Neural cell (in vitro differentiated cells): ENCODE results near the gene PHACTR1. TPM values are rescaled to one million over a fixed set of nuclear protein-coding genes. Genes with fewer than 3 reads are reported as not detected.

Experiments
- H2AFZ ChIP-seq: fragments of 200-600, 300-800 bp; sonication (generic), shearing (Covaris generic); 2 replicates; pipeline ENCODE4 v1.6.0; 2014; ENCODE audit warnings: low read depth, mild to moderate bottlenecking, antibody characterized with exemption, low read length, moderate library complexity
- H3F3A ChIP-seq: fragments of 200-600 bp; shearing (Covaris generic); 2 replicates; pipeline ENCODE4 v1.6.1; 2016; ENCODE audit warnings: mild to moderate bottlenecking, moderate library complexity, mixed read lengths, antibody characterized with exemption, low read length; ENCODE audit not compliant: insufficient read depth, poor library complexity, severe bottlenecking
- H3K27ac ChIP-seq: fragments of 200-600, 300-800 bp; sonication (generic), shearing (Covaris generic); 2 replicates; pipeline ENCODE4 v1.5.1; 2014; ENCODE audit warnings: mild to moderate bottlenecking, low read length, moderate library complexity
- H3K27me3 ChIP-seq: fragments of 300-800, 200-600 bp; sonication (generic), shearing (Covaris generic); 2 replicates; pipeline ENCODE4 v1.6.0; 2014; ENCODE audit warnings: mild to moderate bottlenecking, low read depth, low read length, moderate library complexity; ENCODE audit not compliant: insufficient read depth
- H3K36me3 ChIP-seq: fragments of 300-800, 200-600 bp; sonication (generic), shearing (Covaris generic); 2 replicates; pipeline ENCODE4 v1.5.1; 2014; ENCODE audit warnings: mild to moderate bottlenecking, antibody characterized with exemption, low read length, moderate library complexity; ENCODE audit not compliant: insufficient read depth
- H3K4me2 ChIP-seq: fragments of 300-800, 200-600 bp; sonication (generic), shearing (Covaris generic); 2 replicates; pipeline ENCODE4 v1.6.0; 2014; ENCODE audit warnings: mild to moderate bottlenecking, low read length
- H3K4me3 ChIP-seq: fragments of 300-800, 200-600 bp; sonication (generic), shearing (Covaris generic); 2 replicates; pipeline ENCODE4 v1.5.1; 2014; ENCODE audit warnings: mild to moderate bottlenecking, low read length, moderate library complexity
- H3K79me2 ChIP-seq: fragments of 200-600 bp; shearing (Covaris generic); replicated peaks from 2 replicates; pipeline ENCODE4 v1.6.0; 2014; ENCODE audit warnings: mild to moderate bottlenecking, low read length, moderate library complexity; ENCODE audit not compliant: insufficient read depth
- H3K9ac ChIP-seq: fragments of 300-800, 200-600 bp; sonication (generic), shearing (Covaris generic); 2 replicates; pipeline ENCODE4 v1.6.1; 2016; ENCODE audit warnings: mild to moderate bottlenecking, low read length, mixed read lengths
- H3K9me2 ChIP-seq: fragments of 200-600 bp; shearing (Covaris generic); 2 replicates; pipeline ENCODE4 v1.6.1; 2016; ENCODE audit warnings: mild to moderate bottlenecking, low read length, mixed read lengths; ENCODE audit not compliant: insufficient read depth
- H3K9me3 ChIP-seq: fragments of 200-600, 300-800 bp; sonication (generic), shearing (Covaris generic); 2 replicates; pipeline ENCODE4 v1.6.1; 2016; ENCODE audit warnings: mild to moderate bottlenecking, mixed run types, low read length, moderate library complexity, mixed read lengths
- H4K20me1 ChIP-seq: fragments of 200-600 bp; shearing (Covaris generic); 2 replicates; pipeline ENCODE4 v1.6.1; 2016; ENCODE audit warnings: mild to moderate bottlenecking, mixed run types; ENCODE audit not compliant: insufficient read depth
- EP300 ChIP-seq: fragments of 450-650 bp; conservative IDR thresholded peaks from 2 replicates; pipeline ENCODE4 v1.6.1; 2014; ENCODE audit warnings: antibody characterized with exemption, mild to moderate bottlenecking, moderate library complexity; ENCODE audit not compliant: poor library complexity, severe bottlenecking
- EZH2 ChIP-seq: fragments of 200-600, 300-800 bp; shearing (Covaris generic), sonication (generic); IDR thresholded peaks from 2 replicates; pipeline ENCODE4 v1.6.1; 2014; ENCODE audit warnings: antibody characterized with exemption, low read length, borderline replicate concordance, mild to moderate bottlenecking; ENCODE audit not compliant: insufficient read depth, poor library complexity, severe bottlenecking
- MXI1 ChIP-seq: fragments of 450-650 bp; conservative IDR thresholded peaks from 2 replicates; pipeline ENCODE4 v1.6.1; 2014; ENCODE audit warnings: antibody characterized with exemption, mild to moderate bottlenecking; ENCODE audit not compliant: poor library complexity, severe bottlenecking
- POLR2AphosphoS5 ChIP-seq: IDR thresholded peaks from 2 replicates; pipeline ENCODE4 v1.6.1; 2012
- RAD21 ChIP-seq: fragments of 450-650 bp; conservative IDR thresholded peaks from 2 replicates; pipeline ENCODE4 v1.6.1; 2014; ENCODE audit warnings: antibody characterized with exemption, mild to moderate bottlenecking, moderate library complexity
- SMC3 ChIP-seq: fragments of 450-650 bp; conservative IDR thresholded peaks from 2 replicates; pipeline ENCODE4 v1.6.1; 2014; ENCODE audit warnings: antibody characterized with exemption, mild to moderate bottlenecking, moderate library complexity; ENCODE audit not compliant: poor library complexity
- TAF1 ChIP-seq: IDR thresholded peaks from 2 replicates; pipeline ENCODE4 v1.6.1; 2012; ENCODE audit warnings: low read depth
- polyA plus RNA-seq: library from polyadenylated mRNA; depleted of rRNA; stranded (reverse); fragments of >200 nt; gene quantifications from 2 replicates; pipeline ENCODE4 v1.2.3, GENCODE V29; 2014
- TF ChIP-seq, protein P1 (sequence below): fragments of 450-650 bp; IDR thresholded peaks from 2 replicates; pipeline ENCODE4 v1.5.1; 2014; ENCODE audit warnings: antibody characterized with exemption, mild to moderate bottlenecking, moderate library complexity; ENCODE audit not compliant: poor library complexity, severe bottlenecking
- TF ChIP-seq, protein P2 (sequence below): IDR thresholded peaks from 2 replicates; pipeline ENCODE4 v1.6.1; 2012; ENCODE audit warnings: borderline replicate concordance

Gene PHACTR1
- polyA plus RNA-seq, 1 donor from 2014 or later: 7.8 TPM

- Histone ChIP-seq H3F3A (no peaks in the 10 kb centered on the region), H2AFZ (no peak overlapping the region), H3K9ac (no peak overlapping the region), H3K27ac (no peak overlapping the region), H3K36me3 (no peaks in the 10 kb centered on the region), H3K4me2 (no peak overlapping the region), H4K20me1 (no peaks in the 10 kb centered on the region), H3K79me2 (no peaks in the 10 kb centered on the region), H3K9me3 (no peaks in the 10 kb centered on the region), H3K4me3 (no peak overlapping the region), H3K27me3 (no peaks in the 10 kb centered on the region), H3K9me2 (no peaks in the 10 kb centered on the region)
- TF ChIP-seq MXI1 (no peak), TAF1 (no peak), SMC3 (no peak), RAD21 (no peak), POLR2AphosphoS5 (no peak), EP300 (no peak), EZH2 (no peak)
- TF ChIP-seq, protein P1, sequence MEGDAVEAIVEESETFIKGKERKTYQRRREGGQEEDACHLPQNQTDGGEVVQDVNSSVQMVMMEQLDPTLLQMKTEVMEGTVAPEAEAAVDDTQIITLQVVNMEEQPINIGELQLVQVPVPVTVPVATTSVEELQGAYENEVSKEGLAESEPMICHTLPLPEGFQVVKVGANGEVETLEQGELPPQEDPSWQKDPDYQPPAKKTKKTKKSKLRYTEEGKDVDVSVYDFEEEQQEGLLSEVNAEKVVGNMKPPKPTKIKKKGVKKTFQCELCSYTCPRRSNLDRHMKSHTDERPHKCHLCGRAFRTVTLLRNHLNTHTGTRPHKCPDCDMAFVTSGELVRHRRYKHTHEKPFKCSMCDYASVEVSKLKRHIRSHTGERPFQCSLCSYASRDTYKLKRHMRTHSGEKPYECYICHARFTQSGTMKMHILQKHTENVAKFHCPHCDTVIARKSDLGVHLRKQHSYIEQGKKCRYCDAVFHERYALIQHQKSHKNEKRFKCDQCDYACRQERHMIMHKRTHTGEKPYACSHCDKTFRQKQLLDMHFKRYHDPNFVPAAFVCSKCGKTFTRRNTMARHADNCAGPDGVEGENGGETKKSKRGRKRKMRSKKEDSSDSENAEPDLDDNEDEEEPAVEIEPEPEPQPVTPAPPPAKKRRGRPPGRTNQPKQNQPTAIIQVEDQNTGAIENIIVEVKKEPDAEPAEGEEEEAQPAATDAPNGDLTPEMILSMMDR: no peak
- TF ChIP-seq, protein P2, sequence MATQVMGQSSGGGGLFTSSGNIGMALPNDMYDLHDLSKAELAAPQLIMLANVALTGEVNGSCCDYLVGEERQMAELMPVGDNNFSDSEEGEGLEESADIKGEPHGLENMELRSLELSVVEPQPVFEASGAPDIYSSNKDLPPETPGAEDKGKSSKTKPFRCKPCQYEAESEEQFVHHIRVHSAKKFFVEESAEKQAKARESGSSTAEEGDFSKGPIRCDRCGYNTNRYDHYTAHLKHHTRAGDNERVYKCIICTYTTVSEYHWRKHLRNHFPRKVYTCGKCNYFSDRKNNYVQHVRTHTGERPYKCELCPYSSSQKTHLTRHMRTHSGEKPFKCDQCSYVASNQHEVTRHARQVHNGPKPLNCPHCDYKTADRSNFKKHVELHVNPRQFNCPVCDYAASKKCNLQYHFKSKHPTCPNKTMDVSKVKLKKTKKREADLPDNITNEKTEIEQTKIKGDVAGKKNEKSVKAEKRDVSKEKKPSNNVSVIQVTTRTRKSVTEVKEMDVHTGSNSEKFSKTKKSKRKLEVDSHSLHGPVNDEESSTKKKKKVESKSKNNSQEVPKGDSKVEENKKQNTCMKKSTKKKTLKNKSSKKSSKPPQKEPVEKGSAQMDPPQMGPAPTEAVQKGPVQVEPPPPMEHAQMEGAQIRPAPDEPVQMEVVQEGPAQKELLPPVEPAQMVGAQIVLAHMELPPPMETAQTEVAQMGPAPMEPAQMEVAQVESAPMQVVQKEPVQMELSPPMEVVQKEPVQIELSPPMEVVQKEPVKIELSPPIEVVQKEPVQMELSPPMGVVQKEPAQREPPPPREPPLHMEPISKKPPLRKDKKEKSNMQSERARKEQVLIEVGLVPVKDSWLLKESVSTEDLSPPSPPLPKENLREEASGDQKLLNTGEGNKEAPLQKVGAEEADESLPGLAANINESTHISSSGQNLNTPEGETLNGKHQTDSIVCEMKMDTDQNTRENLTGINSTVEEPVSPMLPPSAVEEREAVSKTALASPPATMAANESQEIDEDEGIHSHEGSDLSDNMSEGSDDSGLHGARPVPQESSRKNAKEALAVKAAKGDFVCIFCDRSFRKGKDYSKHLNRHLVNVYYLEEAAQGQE: no peak
Measured at GRCh38 chr6:12873691-12874090, 157.1 kb downstream of the PHACTR1 start.

DNA sequence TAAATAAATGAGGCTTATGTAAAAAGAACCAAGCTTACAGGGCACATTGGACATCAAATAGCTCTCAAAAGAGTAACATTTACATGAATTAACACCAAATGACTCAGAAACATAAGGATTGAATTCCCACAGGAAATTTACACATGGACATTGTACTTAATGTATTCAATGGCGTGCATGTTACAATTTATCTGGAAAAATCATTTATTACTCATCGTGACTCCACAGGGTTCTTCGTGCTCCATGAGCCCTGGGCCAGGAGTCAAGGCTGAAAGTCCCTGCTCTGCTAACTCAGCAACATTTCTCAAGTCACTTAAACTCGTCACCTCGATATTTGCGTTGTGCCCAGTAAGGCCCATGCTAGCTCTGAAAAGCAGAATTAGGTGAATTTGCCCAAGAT lies 158.5 kb downstream of the PHACTR1 start:
- Histone ChIP-seq H3K27ac (no peak overlapping the region), H2AFZ (no peak overlapping the region), H4K20me1 (no peaks in the 10 kb centered on the region), H3K36me3 (no peaks in the 10 kb centered on the region), H3F3A (no peaks in the 10 kb centered on the region), H3K9me3 (no peaks in the 10 kb centered on the region), H3K79me2 (no peaks in the 10 kb centered on the region), H3K9me2 (no peaks in the 10 kb centered on the region), H3K4me2 (no peak overlapping the region), H3K9ac (no peak overlapping the region), H3K4me3 (no peak overlapping the region), H3K27me3 (no peaks in the 10 kb centered on the region)
- TF ChIP-seq RAD21 (no peak), EZH2 (no peak)

DNA sequence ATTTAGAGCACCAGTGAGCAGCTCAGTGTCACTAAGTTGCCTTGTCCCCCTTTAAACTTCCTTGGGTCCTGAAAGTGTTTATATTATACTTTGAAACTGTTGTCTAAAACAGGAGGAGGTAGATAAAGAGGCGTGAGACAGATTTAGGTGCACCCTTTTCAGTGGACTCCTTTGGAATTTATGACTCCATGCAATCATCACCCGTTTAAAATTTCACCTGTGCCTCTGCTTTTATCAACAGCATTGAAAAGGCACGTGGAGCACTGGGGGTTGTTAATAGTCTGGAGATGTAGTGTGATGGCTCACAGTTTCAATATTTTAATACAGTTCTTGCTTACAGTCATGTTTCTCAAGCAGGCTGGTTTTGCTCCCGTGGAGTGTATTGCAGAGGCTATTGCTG lies 162.2 kb downstream of the PHACTR1 start:
- Histone ChIP-seq H3K4me3 (no peak overlapping the region), H3F3A (no peaks in the 10 kb centered on the region), H3K9me2 (no peaks in the 10 kb centered on the region), H2AFZ (no peak overlapping the region), H4K20me1 (no peaks in the 10 kb centered on the region), H3K27ac (no peak overlapping the region), H3K79me2 (no peaks in the 10 kb centered on the region), H3K9ac (no peak overlapping the region), H3K27me3 (no peaks in the 10 kb centered on the region), H3K36me3 (no peaks in the 10 kb centered on the region), H3K9me3 (no peaks in the 10 kb centered on the region), H3K4me2 (no peak overlapping the region)
- TF ChIP-seq TAF1 (no peak), EP300 (no peak), MXI1 (no peak), SMC3 (no peak), EZH2 (no peak), RAD21 (no peak), POLR2AphosphoS5 (no peak)
- TF ChIP-seq, protein P2: no peak
- TF ChIP-seq, protein P1: no peak
